Stimulated activated CD8-positive, alpha-beta memory T cell treated with anti-CD3 and anti-CD28 coated beads, Interleukin-15, amount 100 ng/mL, for 48 hours (primary cell): ENCODE results near the gene TERT.
"Not testable (repeated sequence)": the region's sequence is repeated elsewhere in the genome, so short reads cannot be mapped to it uniquely, and the experiment has no call there.

Experiments
- DNase-seq, 2 donors: peaks; one replicate each; pipeline ENCODE4 v3.0.0-alpha.2; 2020; ENCODE audit warnings: low read depth in 2 of 2

The TERT gene

DNA sequence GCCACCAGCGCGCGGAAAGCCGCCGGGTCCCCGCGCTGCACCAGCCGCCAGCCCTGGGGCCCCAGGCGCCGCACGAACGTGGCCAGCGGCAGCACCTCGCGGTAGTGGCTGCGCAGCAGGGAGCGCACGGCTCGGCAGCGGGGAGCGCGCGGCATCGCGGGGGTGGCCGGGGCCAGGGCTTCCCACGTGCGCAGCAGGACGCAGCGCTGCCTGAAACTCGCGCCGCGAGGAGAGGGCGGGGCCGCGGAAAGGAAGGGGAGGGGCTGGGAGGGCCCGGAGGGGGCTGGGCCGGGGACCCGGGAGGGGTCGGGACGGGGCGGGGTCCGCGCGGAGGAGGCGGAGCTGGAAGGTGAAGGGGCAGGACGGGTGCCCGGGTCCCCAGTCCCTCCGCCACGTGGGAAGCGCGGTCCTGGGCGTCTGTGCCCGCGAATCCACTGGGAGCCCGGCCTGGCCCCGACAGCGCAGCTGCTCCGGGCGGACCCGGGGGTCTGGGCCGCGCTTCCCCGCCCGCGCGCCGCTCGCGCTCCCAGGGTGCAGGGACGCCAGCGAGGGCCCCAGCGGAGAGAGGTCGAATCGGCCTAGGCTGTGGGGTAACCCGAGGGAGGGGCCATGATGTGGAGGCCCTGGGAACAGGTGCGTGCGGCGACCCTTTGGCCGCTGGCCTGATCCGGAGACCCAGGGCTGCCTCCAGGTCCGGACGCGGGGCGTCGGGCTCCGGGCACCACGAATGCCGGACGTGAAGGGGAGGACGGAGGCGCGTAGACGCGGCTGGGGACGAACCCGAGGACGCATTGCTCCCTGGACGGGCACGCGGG lies at the start of gene TERT:
TERT (minus strand) TSS at position 234 of the 815 bp plus-strand sequence; CDS start at position 155, 79 bp downstream.
- DNase-seq: peak; percentile 53 to 66

DNA sequence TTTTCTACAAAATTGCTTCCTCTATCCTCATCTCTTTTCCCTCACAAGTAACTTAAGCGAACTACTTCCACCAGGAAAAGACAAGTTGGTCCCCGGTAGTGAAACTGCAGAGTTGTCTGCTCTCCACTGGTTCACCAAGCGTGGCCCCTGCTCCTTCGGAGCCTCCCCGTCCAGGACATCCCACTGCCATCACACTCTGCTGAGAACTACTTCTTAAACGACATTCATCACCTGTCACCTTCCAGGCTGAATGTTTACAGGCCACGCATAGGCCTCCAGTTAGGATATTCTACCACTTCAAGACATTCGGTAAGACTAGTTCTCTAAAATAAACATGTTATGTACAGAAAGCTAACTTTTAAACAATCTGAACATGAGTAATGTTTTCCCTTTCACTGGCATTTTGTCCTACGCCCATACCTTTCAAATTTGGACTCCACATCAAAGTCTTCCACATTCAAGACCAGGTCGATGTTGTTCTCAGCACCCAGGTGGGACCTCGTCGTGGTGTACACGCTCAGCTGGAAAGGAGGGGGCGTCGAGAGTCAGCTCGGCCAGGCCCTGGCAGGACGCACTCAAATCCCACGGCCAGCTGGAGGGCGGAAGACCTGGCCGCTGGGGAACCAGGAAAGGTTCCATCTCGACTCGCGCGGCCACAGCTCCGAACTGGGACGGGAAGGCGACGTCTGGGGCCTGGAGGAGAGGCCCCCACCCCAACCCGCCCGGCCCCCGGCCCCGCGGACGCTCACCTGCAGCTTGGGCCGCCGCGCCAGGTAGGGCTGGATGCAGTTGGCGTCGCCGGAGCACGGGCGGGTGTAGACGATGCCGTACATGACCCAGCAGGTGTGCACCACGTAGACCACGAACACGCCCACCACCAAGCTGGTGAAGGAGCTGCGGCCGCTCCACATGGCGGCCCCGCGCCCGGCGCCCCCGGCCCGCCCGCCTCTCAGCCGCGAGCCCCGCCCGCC lies 49.3 kb upstream of the TERT start:
- DNase-seq: no peak

DNA sequence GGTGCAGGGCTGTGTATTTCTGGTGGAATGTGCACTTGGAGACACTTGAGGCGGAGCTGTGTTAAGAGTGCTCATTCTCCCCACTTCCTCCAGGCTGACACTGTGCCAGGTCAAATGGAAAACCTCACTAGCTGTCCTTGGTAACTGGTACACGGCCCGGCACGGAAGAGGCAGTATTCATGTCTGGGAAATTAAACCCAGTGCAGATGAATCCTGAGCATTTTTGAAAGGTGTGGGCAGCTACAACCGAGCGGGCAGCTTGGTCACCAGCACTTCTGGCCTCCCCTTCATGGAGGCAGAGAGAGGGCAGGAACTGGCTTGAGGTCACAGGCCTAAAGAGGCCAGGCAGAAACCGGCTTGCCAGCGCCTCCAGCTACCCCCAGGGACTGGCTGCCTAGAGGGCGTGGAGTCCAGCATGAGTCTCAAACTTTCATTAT lies 48.5 kb upstream of the TERT start:
- DNase-seq: no peak

DNA sequence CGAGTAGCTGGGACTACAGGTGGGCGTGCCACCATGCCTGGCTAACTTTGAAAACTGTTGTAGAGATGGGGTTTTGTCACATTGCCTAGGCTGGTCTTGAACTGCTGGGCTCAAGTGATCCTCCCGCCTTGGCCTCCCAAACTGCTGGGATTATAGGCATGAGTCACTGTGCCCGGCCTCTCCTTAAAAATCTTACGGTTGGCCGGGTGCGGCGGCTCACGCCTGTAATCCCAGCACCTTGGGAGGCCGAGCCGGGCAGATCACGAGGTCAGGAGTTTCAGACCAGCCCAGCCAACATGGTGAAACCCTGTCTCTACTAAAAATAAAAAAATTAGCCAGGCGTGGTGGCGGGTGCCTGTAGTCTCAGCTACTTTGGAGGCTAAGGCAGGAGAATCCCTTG lies 47.8 kb upstream of the TERT start:
- not testable (repeated sequence) for DNase-seq

- no peak for DNase-seq
These were observed 47.4 kb upstream of the TERT start for GRCh38 chr5:1342268-1342667.

DNA sequence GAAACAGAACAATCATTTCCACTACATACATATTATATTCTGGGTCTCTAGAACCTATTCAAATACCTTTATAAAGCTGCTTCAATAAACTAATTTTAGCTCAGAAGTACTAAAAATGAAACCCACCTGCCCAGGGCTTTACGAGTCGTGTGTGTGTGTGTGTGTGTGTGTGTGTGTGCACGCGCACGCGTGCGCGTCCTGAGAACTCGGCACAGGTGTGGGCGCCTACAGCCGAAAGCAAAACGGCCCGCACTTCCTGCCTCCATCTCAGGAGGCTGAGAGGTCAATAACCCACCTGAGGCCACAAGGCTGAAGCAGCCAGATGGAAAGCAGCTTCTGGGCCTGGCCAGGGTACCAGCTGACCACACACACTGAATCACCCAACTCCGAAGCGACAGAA lies 47.0 kb upstream of the TERT start:
- no peak for DNase-seq

- not testable (repeated sequence) for DNase-seq
These were observed 44.9 kb upstream of the TERT start for GRCh38 chr5:1339818-1340210.

- DNase-seq: not testable (repeated sequence)
These were observed 44.4 kb upstream of the TERT start for GRCh38 chr5:1339139-1339817.

- no peak for DNase-seq
These were observed 43.7 kb upstream of the TERT start for GRCh38 chr5:1338506-1339070.

- DNase-seq: no peak
These were observed 43.3 kb upstream of the TERT start for GRCh38 chr5:1338196-1338490.

- no peak for DNase-seq
These were observed 42.8 kb upstream of the TERT start for GRCh38 chr5:1337489-1338195.

- no peak for DNase-seq
These were observed 42.1 kb upstream of the TERT start for GRCh38 chr5:1336749-1337488.

DNA sequence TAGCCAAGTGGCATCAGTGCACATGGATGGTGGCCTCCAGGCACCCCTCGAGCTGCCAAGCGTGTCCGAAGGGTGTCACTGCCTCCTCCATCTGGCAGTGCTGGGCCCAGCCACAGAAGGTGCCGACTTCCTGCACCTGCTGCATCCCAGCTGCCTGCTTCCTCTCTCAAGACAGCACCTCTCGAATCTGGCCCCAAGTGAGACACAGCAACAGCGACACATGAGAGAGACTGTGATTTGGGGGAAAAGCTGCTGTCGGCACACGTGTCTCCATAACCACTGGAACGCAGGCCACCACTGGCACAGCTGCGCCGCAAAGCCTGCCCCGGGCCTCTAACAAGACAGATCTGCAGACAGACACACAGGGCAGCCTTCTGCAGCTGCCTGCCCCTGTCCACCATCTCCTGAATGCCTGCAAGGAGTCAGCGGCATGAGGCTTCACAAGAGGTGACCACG lies 41.3 kb upstream of the TERT start:
- no peak for DNase-seq

- DNase-seq: no peak
These were observed 40.8 kb upstream of the TERT start for GRCh38 chr5:1335540-1336095.

DNA sequence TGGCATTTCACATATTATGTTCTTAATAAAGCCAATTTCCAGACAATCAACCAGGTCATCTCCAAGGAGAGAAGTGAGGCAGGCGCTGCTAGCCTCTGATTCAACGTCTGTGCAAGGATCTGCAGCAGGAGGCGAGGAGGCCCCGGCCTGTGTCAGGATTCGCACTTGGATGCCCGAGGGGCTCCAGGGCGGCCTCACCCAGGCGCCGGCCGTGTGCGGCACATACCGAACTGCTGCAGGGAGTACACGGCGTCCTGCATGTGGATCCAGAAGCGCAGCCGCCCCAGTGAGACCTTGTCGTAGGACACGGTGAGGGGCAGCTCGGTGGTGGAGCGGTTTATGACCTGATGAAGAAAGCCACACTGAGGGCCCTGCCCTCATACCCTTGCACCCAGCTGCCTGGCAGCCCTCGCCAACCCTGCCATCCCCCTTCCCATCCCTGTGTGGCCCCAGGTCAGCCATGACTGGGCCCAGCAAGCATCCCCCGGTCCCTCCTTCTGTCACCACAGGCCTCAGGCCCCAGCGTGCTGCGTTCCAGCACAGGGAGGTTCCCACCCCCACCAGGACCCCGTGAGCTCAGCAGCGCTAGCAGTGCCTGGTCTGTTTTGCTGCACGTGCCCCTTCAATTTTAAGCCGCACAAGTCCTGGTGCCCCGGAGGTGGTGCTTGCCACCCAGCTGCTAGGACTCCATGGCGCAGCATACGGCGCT lies 40.1 kb upstream of the TERT start:
- DNase-seq: no peak

DNA sequence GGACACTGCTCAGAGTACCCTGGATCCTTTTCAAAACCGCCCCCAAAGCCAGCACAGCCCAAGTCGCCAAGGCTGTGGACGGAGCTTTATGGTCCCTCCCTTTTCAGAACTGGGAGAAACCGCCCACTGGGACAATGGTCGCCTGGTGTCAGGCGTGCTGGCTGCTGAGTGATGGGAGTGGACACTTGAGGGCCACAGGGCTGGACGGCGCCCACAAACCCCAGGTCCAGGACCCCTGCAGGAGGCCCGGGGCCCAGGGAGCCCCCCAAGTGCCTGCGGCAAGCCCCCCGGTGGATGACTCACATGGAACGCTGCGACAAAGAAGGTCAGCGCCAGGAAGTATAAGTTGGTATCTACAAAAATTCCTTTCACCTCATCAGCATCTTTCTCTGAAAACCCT lies 39.1 kb upstream of the TERT start:
- no peak for DNase-seq

DNA sequence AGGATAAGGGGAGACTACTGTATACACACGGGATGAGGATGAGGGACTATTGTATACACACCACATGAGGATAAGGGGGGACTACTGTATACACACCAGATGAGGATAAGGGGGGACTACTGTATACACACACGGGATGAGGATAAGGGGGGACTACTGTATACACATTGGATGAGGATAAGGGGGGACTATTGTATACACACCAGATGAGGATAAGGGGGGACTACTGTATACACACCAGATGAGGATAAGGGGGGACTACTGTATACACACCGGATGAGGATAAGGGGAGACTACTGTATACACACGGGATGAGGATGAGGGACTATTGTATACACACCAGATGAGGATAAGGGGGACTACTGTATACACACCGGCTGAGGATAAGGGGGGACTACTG lies 38.4 kb upstream of the TERT start:
- DNase-seq: not testable (repeated sequence)

GRCh38 chr5:1332461-1333001 lies 37.7 kb upstream of the TERT start:
- no peak for DNase-seq

GRCh38 chr5:1331861-1332405 lies 37.1 kb upstream of the TERT start:
- no peak for DNase-seq
